SK-N-SH treated with all-trans-retinoic acid at 6 μM for 48 hours (cell line): Measurements from ENCODE around the gene SPATS2L.

ENCODE experiments used
- ATAC-seq: fragments of 200-7000 bp; cut with Tn5 transposase; 3 replicates; pipeline ENCODE4 v1.9.1; 2020; ENCODE audit warnings: mild to moderate bottlenecking, moderate library complexity
- BACH2 ChIP-seq: fragments of 250-450 bp; sonication (Bioruptor Pico); IDR thresholded peaks from 2 replicates; pipeline ENCODE4 v1.9.0; 2021; ENCODE audit warnings: mild to moderate bottlenecking, borderline replicate concordance
- CSDC2 ChIP-seq: fragments of 250-450 bp; sonication (Bioruptor Pico); IDR thresholded peaks from 2 replicates; pipeline ENCODE4 v1.5.0; 2020; ENCODE audit warnings: mild to moderate bottlenecking, moderate library complexity
- ESRRG ChIP-seq: fragments of 250-450 bp; sonication (Bioruptor Pico); IDR thresholded peaks from 2 replicates; pipeline ENCODE4 v1.6.1; 2021; ENCODE audit warnings: mild to moderate bottlenecking
- GLIS3 ChIP-seq: fragments of 250-450 bp; sonication (Bioruptor Pico); IDR thresholded peaks from 2 replicates; pipeline ENCODE4 v1.5.0; 2020; ENCODE audit warnings: mild to moderate bottlenecking, moderate library complexity
- ISL1 ChIP-seq: fragments of 250-450 bp; sonication (Bioruptor Pico); IDR thresholded peaks from 2 replicates; pipeline ENCODE4 v2.1.2; 2022; ENCODE audit warnings: mild to moderate bottlenecking, moderate library complexity
- OSR1 ChIP-seq: fragments of 250-450 bp; sonication (Bioruptor Pico); IDR thresholded peaks from 2 replicates; pipeline ENCODE4 v1.8.0; 2022; ENCODE audit warnings: moderate library complexity, mild to moderate bottlenecking, inconsistent platforms
- RARB ChIP-seq: fragments of 250-450 bp; sonication (Bioruptor Pico); IDR thresholded peaks from 2 replicates; pipeline ENCODE4 v1.8.0; 2021; ENCODE audit warnings: mild to moderate bottlenecking, moderate library complexity
- SNAI2 ChIP-seq: fragments of 250-450 bp; sonication (Bioruptor Pico); IDR thresholded peaks from 2 replicates; pipeline ENCODE4 v1.5.0; 2020; ENCODE audit warnings: mild to moderate bottlenecking, moderate library complexity
- TCF4 ChIP-seq: fragments of 250-450 bp; sonication (Bioruptor Pico); IDR thresholded peaks from 2 replicates; pipeline ENCODE4 v1.8.0; 2021; ENCODE audit warnings: mild to moderate bottlenecking, moderate library complexity, borderline replicate concordance
- TOX ChIP-seq: fragments of 250-450 bp; sonication (Bioruptor Pico); IDR thresholded peaks from 2 replicates; pipeline ENCODE4 v1.8.0; 2021; ENCODE audit warnings: mild to moderate bottlenecking, moderate library complexity, borderline replicate concordance
- ZC3H10 ChIP-seq: fragments of 250-450 bp; sonication (Bioruptor Pico); IDR thresholded peaks from 2 replicates; pipeline ENCODE4 v1.5.1; 2021; ENCODE audit warnings: mild to moderate bottlenecking, moderate library complexity
- ZFP3 ChIP-seq: fragments of 250-450 bp; sonication (Bioruptor Pico); IDR thresholded peaks from 2 replicates; pipeline ENCODE4 v1.5.0; 2020; ENCODE audit warnings: mild to moderate bottlenecking, moderate library complexity
- ZFP30 ChIP-seq: fragments of 450-650 bp; formaldehyde crosslinking; IDR thresholded peaks from 2 replicates; pipeline ENCODE4 v1.5.0; 2022; ENCODE audit warnings: mild to moderate bottlenecking, moderate library complexity
- ZNF565 ChIP-seq: fragments of 450-650 bp; formaldehyde crosslinking; conservative IDR thresholded peaks from 2 replicates; pipeline ENCODE4 v1.5.0; 2020; ENCODE audit warnings: low read depth, mild to moderate bottlenecking, moderate library complexity
- ZNF70 ChIP-seq: fragments of 450-650 bp; formaldehyde crosslinking; IDR thresholded peaks from 2 replicates; pipeline ENCODE4 v1.5.0; 2020; ENCODE audit warnings: mild to moderate bottlenecking, moderate library complexity
- ZNF8 ChIP-seq: fragments of 450-650 bp; formaldehyde crosslinking; IDR thresholded peaks from 2 replicates; pipeline ENCODE4 v1.5.0; 2020; ENCODE audit warnings: mild to moderate bottlenecking, moderate library complexity
- TF ChIP-seq, protein P1 (sequence below): fragments of 250-450 bp; sonication (Bioruptor Pico); IDR thresholded peaks from 2 replicates; pipeline ENCODE4 v1.8.0; 2021; ENCODE audit warnings: low read depth, mild to moderate bottlenecking, moderate library complexity, borderline replicate concordance
- TF ChIP-seq, protein P2 (sequence below): fragments of 250-450 bp; sonication (Bioruptor Pico); IDR thresholded peaks from 2 replicates; pipeline ENCODE4 v1.5.1; 2020; ENCODE audit warnings: low read depth, mild to moderate bottlenecking, moderate library complexity
- TF ChIP-seq, protein P3 (sequence below): fragments of 250-450 bp; sonication (Bioruptor Pico); IDR thresholded peaks from 2 replicates; pipeline ENCODE4 v1.5.0; 2020; ENCODE audit warnings: mild to moderate bottlenecking, moderate library complexity
- TF ChIP-seq, protein P4 (sequence below): fragments of 250-450 bp; sonication (Bioruptor Pico); IDR thresholded peaks from 2 replicates; pipeline ENCODE4 v1.8.0; 2020; ENCODE audit warnings: mild to moderate bottlenecking, moderate library complexity, borderline replicate concordance

The SPATS2L gene

DNA sequence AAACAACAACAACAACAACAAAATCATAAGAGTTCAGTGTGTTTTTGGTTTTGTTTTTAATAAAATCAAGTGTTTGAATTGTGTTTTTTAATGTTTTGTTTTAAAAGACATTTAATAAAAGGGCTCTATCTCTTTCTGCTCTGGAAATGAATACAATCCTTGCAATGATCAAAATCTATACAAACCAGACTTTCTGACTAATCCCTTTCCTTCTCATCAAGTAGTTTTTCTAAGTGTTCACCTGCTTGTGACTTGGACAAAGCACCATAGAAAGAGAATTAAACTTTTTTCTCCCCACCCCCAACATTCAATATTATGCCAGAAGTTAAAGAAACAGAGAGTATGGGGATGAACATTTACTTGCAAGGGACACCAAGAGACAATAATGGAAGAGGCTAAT lies 142.0 kb downstream of the SPATS2L start:
- ATAC-seq = no peak
- TF ChIP-seq ESRRG (CRISPR knock-in tag) (no peak), RARB (CRISPR knock-in tag) (no peak), TOX (CRISPR knock-in tag) (no peak), ZC3H10 (CRISPR knock-in tag) (no peak), ISL1 (no peak), ZFP30 (CRISPR knock-in tag) (no peak), CSDC2 (CRISPR knock-in tag) (no peak), OSR1 (CRISPR knock-in tag) (no peak), ZNF565 (no peak), BACH2 (CRISPR knock-in tag) (no peak), ZNF8 (CRISPR knock-in tag) (no peak), SNAI2 (CRISPR knock-in tag) (no peak), ZFP3 (CRISPR knock-in tag) (no peak), ZNF70 (no peak)
- TF ChIP-seq, protein P1, sequence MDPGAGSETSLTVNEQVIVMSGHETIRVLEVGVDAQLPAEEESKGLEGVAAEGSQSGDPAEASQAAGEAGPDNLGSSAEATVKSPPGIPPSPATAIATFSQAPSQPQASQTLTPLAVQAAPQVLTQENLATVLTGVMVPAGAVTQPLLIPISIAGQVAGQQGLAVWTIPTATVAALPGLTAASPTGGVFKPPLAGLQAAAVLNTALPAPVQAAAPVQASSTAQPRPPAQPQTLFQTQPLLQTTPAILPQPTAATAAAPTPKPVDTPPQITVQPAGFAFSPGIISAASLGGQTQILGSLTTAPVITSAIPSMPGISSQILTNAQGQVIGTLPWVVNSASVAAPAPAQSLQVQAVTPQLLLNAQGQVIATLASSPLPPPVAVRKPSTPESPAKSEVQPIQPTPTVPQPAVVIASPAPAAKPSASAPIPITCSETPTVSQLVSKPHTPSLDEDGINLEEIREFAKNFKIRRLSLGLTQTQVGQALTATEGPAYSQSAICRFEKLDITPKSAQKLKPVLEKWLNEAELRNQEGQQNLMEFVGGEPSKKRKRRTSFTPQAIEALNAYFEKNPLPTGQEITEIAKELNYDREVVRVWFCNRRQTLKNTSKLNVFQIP (CRISPR knock-in tag) = no peak
- TF ChIP-seq, protein P2, sequence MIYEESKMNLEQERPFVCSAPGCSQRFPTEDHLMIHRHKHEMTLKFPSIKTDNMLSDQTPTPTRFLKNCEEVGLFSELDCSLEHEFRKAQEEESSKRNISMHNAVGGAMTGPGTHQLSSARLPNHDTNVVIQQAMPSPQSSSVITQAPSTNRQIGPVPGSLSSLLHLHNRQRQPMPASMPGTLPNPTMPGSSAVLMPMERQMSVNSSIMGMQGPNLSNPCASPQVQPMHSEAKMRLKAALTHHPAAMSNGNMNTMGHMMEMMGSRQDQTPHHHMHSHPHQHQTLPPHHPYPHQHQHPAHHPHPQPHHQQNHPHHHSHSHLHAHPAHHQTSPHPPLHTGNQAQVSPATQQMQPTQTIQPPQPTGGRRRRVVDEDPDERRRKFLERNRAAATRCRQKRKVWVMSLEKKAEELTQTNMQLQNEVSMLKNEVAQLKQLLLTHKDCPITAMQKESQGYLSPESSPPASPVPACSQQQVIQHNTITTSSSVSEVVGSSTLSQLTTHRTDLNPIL = no peak
- TF ChIP-seq, protein P3, sequence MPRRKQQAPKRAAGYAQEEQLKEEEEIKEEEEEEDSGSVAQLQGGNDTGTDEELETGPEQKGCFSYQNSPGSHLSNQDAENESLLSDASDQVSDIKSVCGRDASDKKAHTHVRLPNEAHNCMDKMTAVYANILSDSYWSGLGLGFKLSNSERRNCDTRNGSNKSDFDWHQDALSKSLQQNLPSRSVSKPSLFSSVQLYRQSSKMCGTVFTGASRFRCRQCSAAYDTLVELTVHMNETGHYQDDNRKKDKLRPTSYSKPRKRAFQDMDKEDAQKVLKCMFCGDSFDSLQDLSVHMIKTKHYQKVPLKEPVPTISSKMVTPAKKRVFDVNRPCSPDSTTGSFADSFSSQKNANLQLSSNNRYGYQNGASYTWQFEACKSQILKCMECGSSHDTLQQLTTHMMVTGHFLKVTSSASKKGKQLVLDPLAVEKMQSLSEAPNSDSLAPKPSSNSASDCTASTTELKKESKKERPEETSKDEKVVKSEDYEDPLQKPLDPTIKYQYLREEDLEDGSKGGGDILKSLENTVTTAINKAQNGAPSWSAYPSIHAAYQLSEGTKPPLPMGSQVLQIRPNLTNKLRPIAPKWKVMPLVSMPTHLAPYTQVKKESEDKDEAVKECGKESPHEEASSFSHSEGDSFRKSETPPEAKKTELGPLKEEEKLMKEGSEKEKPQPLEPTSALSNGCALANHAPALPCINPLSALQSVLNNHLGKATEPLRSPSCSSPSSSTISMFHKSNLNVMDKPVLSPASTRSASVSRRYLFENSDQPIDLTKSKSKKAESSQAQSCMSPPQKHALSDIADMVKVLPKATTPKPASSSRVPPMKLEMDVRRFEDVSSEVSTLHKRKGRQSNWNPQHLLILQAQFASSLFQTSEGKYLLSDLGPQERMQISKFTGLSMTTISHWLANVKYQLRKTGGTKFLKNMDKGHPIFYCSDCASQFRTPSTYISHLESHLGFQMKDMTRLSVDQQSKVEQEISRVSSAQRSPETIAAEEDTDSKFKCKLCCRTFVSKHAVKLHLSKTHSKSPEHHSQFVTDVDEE (CRISPR knock-in tag) = no peak
- TF ChIP-seq, protein P4, sequence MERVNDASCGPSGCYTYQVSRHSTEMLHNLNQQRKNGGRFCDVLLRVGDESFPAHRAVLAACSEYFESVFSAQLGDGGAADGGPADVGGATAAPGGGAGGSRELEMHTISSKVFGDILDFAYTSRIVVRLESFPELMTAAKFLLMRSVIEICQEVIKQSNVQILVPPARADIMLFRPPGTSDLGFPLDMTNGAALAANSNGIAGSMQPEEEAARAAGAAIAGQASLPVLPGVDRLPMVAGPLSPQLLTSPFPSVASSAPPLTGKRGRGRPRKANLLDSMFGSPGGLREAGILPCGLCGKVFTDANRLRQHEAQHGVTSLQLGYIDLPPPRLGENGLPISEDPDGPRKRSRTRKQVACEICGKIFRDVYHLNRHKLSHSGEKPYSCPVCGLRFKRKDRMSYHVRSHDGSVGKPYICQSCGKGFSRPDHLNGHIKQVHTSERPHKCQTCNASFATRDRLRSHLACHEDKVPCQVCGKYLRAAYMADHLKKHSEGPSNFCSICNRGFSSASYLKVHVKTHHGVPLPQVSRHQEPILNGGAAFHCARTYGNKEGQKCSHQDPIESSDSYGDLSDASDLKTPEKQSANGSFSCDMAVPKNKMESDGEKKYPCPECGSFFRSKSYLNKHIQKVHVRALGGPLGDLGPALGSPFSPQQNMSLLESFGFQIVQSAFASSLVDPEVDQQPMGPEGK = no peak

DNA sequence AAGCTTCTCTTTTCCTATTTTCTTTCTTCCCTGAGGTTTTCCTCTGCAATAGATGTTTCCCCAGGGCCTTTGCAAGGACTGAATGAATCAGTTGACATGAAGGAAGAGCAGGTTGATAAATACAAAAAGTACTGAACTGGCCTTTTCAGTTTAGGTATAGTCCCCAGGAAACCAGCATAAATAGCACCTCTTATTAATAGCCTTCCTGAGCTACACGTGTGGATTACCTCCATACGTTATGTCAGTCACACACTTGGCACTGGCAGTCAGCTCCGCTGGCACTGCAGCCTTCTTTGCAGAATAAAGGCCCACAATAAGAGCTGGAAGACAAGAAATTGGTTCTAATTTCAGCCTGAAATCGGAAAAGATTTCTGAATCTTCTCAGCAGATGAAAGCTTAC lies 142.7 kb downstream of the SPATS2L start:
- TF ChIP-seq ZFP3 (CRISPR knock-in tag) (no peak), ZNF8 (CRISPR knock-in tag) (no peak), GLIS3 (no peak), CSDC2 (CRISPR knock-in tag) (no peak), ISL1 (no peak), ZC3H10 (CRISPR knock-in tag) (no peak), TOX (CRISPR knock-in tag) (no peak), SNAI2 (CRISPR knock-in tag) (no peak), ZNF70 (no peak), BACH2 (CRISPR knock-in tag) (no peak)
- TF ChIP-seq, protein P1 (CRISPR knock-in tag) = no peak
- no peak for ATAC-seq

DNA sequence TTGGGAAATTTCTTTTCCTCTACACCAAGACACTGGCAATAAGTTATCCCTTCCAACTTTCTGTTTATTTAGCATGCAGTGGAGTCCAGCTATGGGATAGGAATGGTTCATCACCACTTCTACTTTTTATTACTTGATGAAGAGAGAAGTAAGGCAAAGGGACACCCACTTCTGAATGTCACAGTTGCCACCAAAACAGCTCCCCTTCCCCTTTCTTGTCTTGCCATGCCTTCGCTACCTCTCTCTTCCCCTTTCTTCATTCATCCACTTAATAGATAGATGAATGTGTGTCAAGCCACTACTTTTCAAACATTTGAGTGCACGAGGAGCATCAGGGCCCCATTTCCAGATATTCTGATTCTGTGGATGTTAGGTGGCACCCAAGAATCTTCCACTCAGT lies 143.8 kb downstream of the SPATS2L start:
- no peak for ATAC-seq
- TF ChIP-seq, protein P4 = no peak
- TF ChIP-seq, protein P2 = no peak
- TF ChIP-seq ZNF8 (CRISPR knock-in tag) (no peak), GLIS3 (no peak), TCF4 (no peak), RARB (CRISPR knock-in tag) (no peak)
